Tibial nerve (tissue), 3 donors: ENCODE results near the gene EPSTI1.

Experiments used
- CTCF ChIP-seq, 5 experiments: fragments of 200-600 bp in 3 of 5; fragments of 450-650 bp in 2 of 5; sonication (generic) in 3 of 5; IDR thresholded peaks; one replicate each; pipeline ENCODE4 v1.5.1; 2016 to 2019; ENCODE audit warnings: antibody characterized with exemption in 5 of 5, mild to moderate bottlenecking in 3 of 5, moderate library complexity in 2 of 5
- POLR2A ChIP-seq, 2 donors: fragments of 450-650 bp; IDR thresholded peaks; one replicate each; pipeline ENCODE4 v1.6.1; 2017; ENCODE audit warnings: antibody characterized with exemption in 2 of 2, mild to moderate bottlenecking in 2 of 2, moderate library complexity in 2 of 2

GRCh38 chr13:42994878-42995277 lies 2.8 kb upstream of the EPSTI1 start:
- no peak for TF ChIP-seq POLR2A (IDR thresholded peaks at IDR 0.05)
- TF ChIP-seq CTCF (IDR thresholded peaks at IDR 0.05), result no peak
